Sigmoid colon (tissue), 7 donors: Measurements from ENCODE around the gene TTLL12. TPM values are rescaled to one million over a fixed set of nuclear protein-coding genes. Genes with fewer than 3 reads are reported as not detected.

Source experiments
- DNase-seq: peaks from one replicate; pipeline ENCODE4 v3.0.0-alpha.2; 2019
- H3K27ac ChIP-seq, 4 donors: fragments of 200-600 bp; sonication (generic); one replicate each; pipeline ENCODE4 v1.5.1; 2016 to 2019; ENCODE audit warnings: mild to moderate bottlenecking in 1 of 4
- H3K27me3 ChIP-seq, 3 donors: fragments of 200-600 bp; sonication (generic); one replicate each; pipeline ENCODE4 v1.5.1; 2019; ENCODE audit warnings: mild to moderate bottlenecking in 1 of 3
- H3K36me3 ChIP-seq, 4 donors: fragments of 200-600 bp; sonication (generic); one replicate each; pipeline ENCODE4 v1.5.1; 2016 to 2019
- H3K4me1 ChIP-seq, 4 donors: fragments of 200-600 bp; sonication (generic); one replicate each; pipeline ENCODE4 v1.5.1; 2017 to 2019
- H3K4me3 ChIP-seq, 4 donors: fragments of 200-600 bp; sonication (generic); one replicate each; pipeline ENCODE4 v1.5.1; 2017 to 2019; ENCODE audit warnings: mild to moderate bottlenecking in 2 of 4, moderate library complexity in 1 of 4
- H3K9me3 ChIP-seq, 4 donors: fragments of 200-600 bp in 3 of 4; sonication (generic) in 3 of 4; one replicate each; pipeline versions ENCODE4 v1.5.1 to v1.6.1; 2013 to 2019
- CTCF ChIP-seq, 4 experiments: fragments of 450-650 bp in 3 of 4; fragments of 200-600 bp in 1 of 4; IDR thresholded peaks; one replicate each; pipeline ENCODE4 v1.5.1; 2016 to 2019; ENCODE audit warnings: antibody characterized with exemption in 4 of 4, mild to moderate bottlenecking in 3 of 4, moderate library complexity in 2 of 4
- EP300 ChIP-seq, 4 donors: sonication (generic); formaldehyde crosslinking; IDR thresholded peaks; one replicate each; pipeline ENCODE4 v1.6.1; 2017; ENCODE audit warnings: antibody characterized with exemption in 4 of 4
- POLR2A ChIP-seq, 2 donors: fragments of 450-650 bp; IDR thresholded peaks; one replicate each; pipeline ENCODE4 v1.6.1; 2016; ENCODE audit warnings: antibody characterized with exemption in 2 of 2, mild to moderate bottlenecking in 2 of 2, moderate library complexity in 2 of 2
- POLR2AphosphoS5 ChIP-seq, 4 donors: sonication (generic); formaldehyde crosslinking; IDR thresholded peaks; one replicate each; pipeline ENCODE4 v1.6.1; 2017; ENCODE audit warnings: antibody characterized with exemption in 4 of 4
- WGBS, 2 donors: extraction: QIAGEN DNeasy Blood & Tissue Kit; methylation state at CpG; one replicate each; pipeline ENCODE4 v1.1.7; 2013; 5-methylcytosine and 5-hydroxymethylcytosine counted together
- intact Hi-C: fragments of 100-400 bp; cut with DNase I; formaldehyde crosslinking; loops from one replicate; pipeline ENCODE4 v1.15.1; 2023
- polyA plus RNA-seq, 3 donors: library from polyadenylated mRNA; stranded (reverse); fragments of 200-250 nt; gene quantifications; one replicate each; pipeline ENCODE4 v1.2.3, GENCODE V29; 2013
- total RNA-seq, 4 donors: library from RNA; depleted of rRNA; stranded (reverse); fragments of >200 nt; gene quantifications; one replicate each; pipeline ENCODE4 v1.1.0, GENCODE V29; 2016
- donor health status: healthy with polysubstance abuse.
- donor health status: Bipolar disorder and iron deficiency.
- donor health status: healthy.

The TTLL12 gene
- total and polyA plus RNA-seq, 7 donors, result 13.2 to 127 (median 21.3) TPM

- H3K36me3 ChIP-seq, result no peaks in the 10 kb centered on the region
- H3K4me1 ChIP-seq, result peaks cover 0 to 29% (median 23%) of the 10 kb centered on the region in 4 donors
- TF ChIP-seq EP300 (IDR thresholded peaks at IDR 0.05) (no peak), POLR2AphosphoS5 (IDR thresholded peaks at IDR 0.05) (peak in 3 of 4 donors; percentile 10 to 20 (median 17))
- peak overlapping the region; percentile 66 to 87 (median 84) for H3K4me3 ChIP-seq
- intact Hi-C loops, result loop anchor here (2.0 kb wide), 1 partner anchor 34 kb away; the partner anchor contains the start of gene TTLL12
- 4 to 19% methylated on average over 22 of the region's 22 CpGs for WGBS, 2 donors
- no peaks in the 10 kb centered on the region for H3K27me3 ChIP-seq
- DNase-seq, result peak; percentile 88
- no peaks in the 10 kb centered on the region for H3K9me3 ChIP-seq
- peak overlapping the region; percentile 79 to 87 (median 84) for H3K27ac ChIP-seq
These were observed 34.4 kb downstream of the TTLL12 start for GRCh38 chr22:43152357-43153071.

GRCh38 chr22:43152003-43152356, 35.0 kb downstream of the TTLL12 start:
- Histone ChIP-seq H3K4me3 (peak overlapping the region; percentile 66 to 87 (median 84)), H3K27me3 (no peaks in the 10 kb centered on the region), H3K27ac (peak overlapping the region; percentile 79 to 87 (median 84)), H3K36me3 (no peaks in the 10 kb centered on the region), H3K4me1 (peaks cover 0 to 29% (median 23%) of the 10 kb centered on the region in 4 donors), H3K9me3 (no peaks in the 10 kb centered on the region)
- intact Hi-C loops, result loop anchor here (2.0 kb wide), 1 partner anchor 35 kb away; the partner anchor contains the start of gene TTLL12
- 3 to 15% methylated on average over 18 of the region's 18 CpGs for WGBS, 2 donors
- no peak for DNase-seq
- TF ChIP-seq CTCF (IDR thresholded peaks at IDR 0.05) (no peak), POLR2A (IDR thresholded peaks at IDR 0.05) (no peak), POLR2AphosphoS5 (IDR thresholded peaks at IDR 0.05) (no peak), EP300 (IDR thresholded peaks at IDR 0.05) (no peak)

- peaks cover 0 to 29% (median 23%) of the 10 kb centered on the region in 4 donors for H3K4me1 ChIP-seq
- DNase-seq, result peak; percentile 90
- intact Hi-C loops, result loop anchor here (2.0 kb wide), 1 partner anchor 35 kb away; the partner anchor contains the start of gene TTLL12
- no peaks in the 10 kb centered on the region for H3K36me3 ChIP-seq
- TF ChIP-seq EP300 (IDR thresholded peaks at IDR 0.05) (no peak), POLR2A (IDR thresholded peaks at IDR 0.05) (peak in 1 of 2 donors; percentile 45), CTCF (IDR thresholded peaks at IDR 0.05) (no peak), POLR2AphosphoS5 (IDR thresholded peaks at IDR 0.05) (peak; percentile 35 to 73 (median 64))
- peak within 1 kb of the TSS; percentile 79 to 87 (median 84) for H3K27ac ChIP-seq
- peak within 1 kb of the TSS; percentile 66 to 87 (median 84) for H3K4me3 ChIP-seq
- H3K9me3 ChIP-seq, result no peaks in the 10 kb centered on the region
- H3K27me3 ChIP-seq, result no peaks in the 10 kb centered on the region
- 1 to 2% methylated on average over 75 of the region's 75 CpGs for WGBS, 2 donors
These were observed 35.5 kb downstream of the TTLL12 start, which contains the start of gene TSPO for GRCh38 chr22:43151251-43152002. TSS of gene TSPO (plus strand) at chr22:43151559. CDS start at chr22:43159239, 7,680 bp downstream.

- peak overlapping the region; percentile 79 to 87 (median 84) for H3K27ac ChIP-seq
- peak overlapping the region; percentile 66 to 87 (median 84) for H3K4me3 ChIP-seq
- H3K4me1 ChIP-seq, result peaks cover 0 to 29% (median 23%) of the 10 kb centered on the region in 4 donors
- H3K27me3 ChIP-seq, result no peaks in the 10 kb centered on the region
- no peak for DNase-seq
- no peaks in the 10 kb centered on the region for H3K9me3 ChIP-seq
- TF ChIP-seq EP300 (IDR thresholded peaks at IDR 0.05), result no peak
- no peak for TF ChIP-seq POLR2AphosphoS5 (IDR thresholded peaks at IDR 0.05)
- no peak for TF ChIP-seq CTCF (IDR thresholded peaks at IDR 0.05)
- no peak for TF ChIP-seq POLR2A (IDR thresholded peaks at IDR 0.05)
- intact Hi-C loops, result no loop called here
- WGBS, 2 donors, result 71 to 80% methylated on average over 15 of the region's 15 CpGs
- H3K36me3 ChIP-seq, result no peaks in the 10 kb centered on the region
These were observed 36.2 kb downstream of the TTLL12 start for GRCh38 chr22:43150731-43151206.
